ENCODE results near the gene RBM33. TPM values are rescaled to one million over a fixed set of nuclear protein-coding genes. Genes with fewer than 3 reads are reported as not detected.

RBM33 gene
- total RNA-seq, 2 donors from 2014 or later: 135 to 178 TPM

GRCh38 chr7:155761162-155761561 is 116.7 kb downstream of the RBM33 start:
- Mint-ChIP-seq H3K4me1 (peaks cover 53% of the 10 kb centered on the region), H3K4me3 (no peak overlapping the region), H3K27ac (peak overlapping the region; percentile 93), H3K36me3 (ENCODE audit: low read depth) (no peaks in the 10 kb centered on the region), H3K27me3 (no peaks in the 10 kb centered on the region)
- H3K9me3 ChIP-seq (ENCODE audit: control insufficient read depth, low read length, poor library complexity, severe bottlenecking): no peaks in the 10 kb centered on the region
- ATAC-seq: no peak
- DNase-seq: no peak

- Mint-ChIP-seq H3K4me3 (no peak overlapping the region), H3K27ac (peak overlapping the region; percentile 93), H3K4me1 (peaks cover 51% of the 10 kb centered on the region), H3K36me3 (ENCODE audit: low read depth) (no peaks in the 10 kb centered on the region), H3K27me3 (no peaks in the 10 kb centered on the region)
- no peak for DNase-seq
- H3K9me3 ChIP-seq (ENCODE audit: control insufficient read depth, low read length, poor library complexity, severe bottlenecking): no peaks in the 10 kb centered on the region
- ATAC-seq: no peak
Measured at GRCh38 chr7:155762036-155762435, 117.6 kb downstream of the RBM33 start.

- peaks cover 54% of the 10 kb centered on the region for H3K4me1 Mint-ChIP-seq
- peaks cover 3% of the 10 kb centered on the region for H3K36me3 Mint-ChIP-seq (ENCODE audit: low read depth)
- no peaks in the 10 kb centered on the region for H3K9me3 ChIP-seq (ENCODE audit: control insufficient read depth, low read length, poor library complexity, severe bottlenecking)
- no peak for DNase-seq
- H3K27ac Mint-ChIP-seq: peak overlapping the region; percentile 93
- no peak for ATAC-seq
- no peaks in the 10 kb centered on the region for H3K27me3 Mint-ChIP-seq
- H3K4me3 Mint-ChIP-seq: peak overlapping the region; percentile 88
Measured at GRCh38 chr7:155762655-155763054, 118.2 kb downstream of the RBM33 start.

- no peak for DNase-seq
- H3K4me1 Mint-ChIP-seq: peaks cover 54% of the 10 kb centered on the region
- H3K9me3 ChIP-seq (ENCODE audit: control insufficient read depth, low read length, poor library complexity, severe bottlenecking): no peaks in the 10 kb centered on the region
- ATAC-seq: no peak
- H3K4me3 Mint-ChIP-seq: peak overlapping the region; percentile 88
- peaks cover 3% of the 10 kb centered on the region for H3K36me3 Mint-ChIP-seq (ENCODE audit: low read depth)
- H3K27me3 Mint-ChIP-seq: no peaks in the 10 kb centered on the region
- peak overlapping the region; percentile 93 for H3K27ac Mint-ChIP-seq
Measured at GRCh38 chr7:155763122-155763521, 118.7 kb downstream of the RBM33 start.

GRCh38 chr7:155763691-155764437 is 119.4 kb downstream of the RBM33 start:
- H3K27ac Mint-ChIP-seq: peak overlapping the region; percentile 93
- DNase-seq (peak in 2 of 3 donors; percentile 14 to 19), ATAC-seq (peak; percentile 84)
- H3K36me3 Mint-ChIP-seq (ENCODE audit: low read depth): peaks cover 5% of the 10 kb centered on the region
- no peaks in the 10 kb centered on the region for H3K9me3 ChIP-seq (ENCODE audit: control insufficient read depth, low read length, poor library complexity, severe bottlenecking)
- H3K27me3 Mint-ChIP-seq: no peaks in the 10 kb centered on the region
- peak overlapping the region; percentile 88 for H3K4me3 Mint-ChIP-seq
- peaks cover 55% of the 10 kb centered on the region for H3K4me1 Mint-ChIP-seq

- peak overlapping the region; percentile 88 for H3K4me3 Mint-ChIP-seq
- no peak for DNase-seq
- H3K36me3 Mint-ChIP-seq (ENCODE audit: low read depth): peaks cover 5% of the 10 kb centered on the region
- H3K9me3 ChIP-seq (ENCODE audit: control insufficient read depth, low read length, poor library complexity, severe bottlenecking): no peaks in the 10 kb centered on the region
- peak; percentile 50 for ATAC-seq
- H3K4me1 Mint-ChIP-seq: peaks cover 54% of the 10 kb centered on the region
- no peaks in the 10 kb centered on the region for H3K27me3 Mint-ChIP-seq
- peak overlapping the region; percentile 93 for H3K27ac Mint-ChIP-seq
Measured at GRCh38 chr7:155764438-155764793, 120.0 kb downstream of the RBM33 start.

GRCh38 chr7:155765458-155765857 is 121.0 kb downstream of the RBM33 start:
- no peak for DNase-seq
- no peaks in the 10 kb centered on the region for H3K9me3 ChIP-seq (ENCODE audit: control insufficient read depth, low read length, poor library complexity, severe bottlenecking)
- H3K4me3 Mint-ChIP-seq: no peak overlapping the region
- peaks cover 11% of the 10 kb centered on the region for H3K36me3 Mint-ChIP-seq (ENCODE audit: low read depth)
- no peak for ATAC-seq
- H3K4me1 Mint-ChIP-seq: peaks cover 55% of the 10 kb centered on the region
- H3K27ac Mint-ChIP-seq: no peak overlapping the region
- no peaks in the 10 kb centered on the region for H3K27me3 Mint-ChIP-seq

- Mint-ChIP-seq H3K27ac (no peak overlapping the region), H3K36me3 (ENCODE audit: low read depth) (peaks cover 14% of the 10 kb centered on the region), H3K27me3 (no peaks in the 10 kb centered on the region), H3K4me1 (peaks cover 48% of the 10 kb centered on the region), H3K4me3 (no peak overlapping the region)
- ATAC-seq (no peak), DNase-seq (no peak)
- no peaks in the 10 kb centered on the region for H3K9me3 ChIP-seq (ENCODE audit: control insufficient read depth, low read length, poor library complexity, severe bottlenecking)
Measured at GRCh38 chr7:155766386-155766785, 121.9 kb downstream of the RBM33 start.

- peaks cover 14% of the 10 kb centered on the region for H3K36me3 Mint-ChIP-seq (ENCODE audit: low read depth)
- ATAC-seq (no peak), DNase-seq (no peak)
- no peaks in the 10 kb centered on the region for H3K9me3 ChIP-seq (ENCODE audit: control insufficient read depth, low read length, poor library complexity, severe bottlenecking)
- no peaks in the 10 kb centered on the region for H3K27me3 Mint-ChIP-seq
- peaks cover 39% of the 10 kb centered on the region for H3K4me1 Mint-ChIP-seq
- H3K27ac Mint-ChIP-seq: no peak overlapping the region
- no peak overlapping the region for H3K4me3 Mint-ChIP-seq
Measured at GRCh38 chr7:155766966-155767916, 122.8 kb downstream of the RBM33 start.

- no peaks in the 10 kb centered on the region for H3K9me3 ChIP-seq (ENCODE audit: control insufficient read depth, low read length, poor library complexity, severe bottlenecking)
- peak overlapping the region; percentile 39 for H3K27ac Mint-ChIP-seq
- H3K4me1 Mint-ChIP-seq: peaks cover 15% of the 10 kb centered on the region
- H3K27me3 Mint-ChIP-seq: no peaks in the 10 kb centered on the region
- H3K4me3 Mint-ChIP-seq: no peak overlapping the region
- no peak for DNase-seq
- peaks cover 14% of the 10 kb centered on the region for H3K36me3 Mint-ChIP-seq (ENCODE audit: low read depth)
- no peak for ATAC-seq
Measured at GRCh38 chr7:155769701-155770100, 125.2 kb downstream of the RBM33 start.

- Mint-ChIP-seq H3K4me1 (peaks cover 11% of the 10 kb centered on the region), H3K4me3 (no peak overlapping the region), H3K27me3 (no peaks in the 10 kb centered on the region), H3K27ac (peak overlapping the region; percentile 39), H3K36me3 (ENCODE audit: low read depth) (peaks cover 14% of the 10 kb centered on the region)
- no peaks in the 10 kb centered on the region for H3K9me3 ChIP-seq (ENCODE audit: control insufficient read depth, low read length, poor library complexity, severe bottlenecking)
- DNase-seq (no peak), ATAC-seq (no peak)
Measured at GRCh38 chr7:155770241-155770640, 125.8 kb downstream of the RBM33 start.

- DNase-seq (no peak), ATAC-seq (no peak)
- H3K36me3 Mint-ChIP-seq (ENCODE audit: low read depth): peaks cover 10% of the 10 kb centered on the region
- H3K27ac Mint-ChIP-seq: no peak overlapping the region
- no peaks in the 10 kb centered on the region for H3K9me3 ChIP-seq (ENCODE audit: control insufficient read depth, low read length, poor library complexity, severe bottlenecking)
- no peak overlapping the region for H3K4me3 Mint-ChIP-seq
- H3K4me1 Mint-ChIP-seq: peaks cover 10% of the 10 kb centered on the region
- H3K27me3 Mint-ChIP-seq: no peaks in the 10 kb centered on the region
Measured at GRCh38 chr7:155773531-155773930, 129.1 kb downstream of the RBM33 start.

- H3K4me3 Mint-ChIP-seq: no peak overlapping the region
- H3K9me3 ChIP-seq (ENCODE audit: control insufficient read depth, low read length, poor library complexity, severe bottlenecking): no peaks in the 10 kb centered on the region
- no peak overlapping the region for H3K27ac Mint-ChIP-seq
- H3K27me3 Mint-ChIP-seq: no peaks in the 10 kb centered on the region
- ATAC-seq (no peak), DNase-seq (no peak)
- peaks cover 7% of the 10 kb centered on the region for H3K4me1 Mint-ChIP-seq
- H3K36me3 Mint-ChIP-seq (ENCODE audit: low read depth): peaks cover 7% of the 10 kb centered on the region
Measured at GRCh38 chr7:155774947-155775346, 130.5 kb downstream of the RBM33 start.

All from T-helper 17 cell (primary cell).